Middle frontal gyrus (tissue), 1 donor: ENCODE results near the gene PRDM2.

Source experiments
- DNase-seq: peaks from one replicate; pipeline ENCODE4 v3.0.0-alpha.2; 2015; ENCODE audit warnings: low spot score; ENCODE audit errors: extremely low spot score

Gene PRDM2

DNA sequence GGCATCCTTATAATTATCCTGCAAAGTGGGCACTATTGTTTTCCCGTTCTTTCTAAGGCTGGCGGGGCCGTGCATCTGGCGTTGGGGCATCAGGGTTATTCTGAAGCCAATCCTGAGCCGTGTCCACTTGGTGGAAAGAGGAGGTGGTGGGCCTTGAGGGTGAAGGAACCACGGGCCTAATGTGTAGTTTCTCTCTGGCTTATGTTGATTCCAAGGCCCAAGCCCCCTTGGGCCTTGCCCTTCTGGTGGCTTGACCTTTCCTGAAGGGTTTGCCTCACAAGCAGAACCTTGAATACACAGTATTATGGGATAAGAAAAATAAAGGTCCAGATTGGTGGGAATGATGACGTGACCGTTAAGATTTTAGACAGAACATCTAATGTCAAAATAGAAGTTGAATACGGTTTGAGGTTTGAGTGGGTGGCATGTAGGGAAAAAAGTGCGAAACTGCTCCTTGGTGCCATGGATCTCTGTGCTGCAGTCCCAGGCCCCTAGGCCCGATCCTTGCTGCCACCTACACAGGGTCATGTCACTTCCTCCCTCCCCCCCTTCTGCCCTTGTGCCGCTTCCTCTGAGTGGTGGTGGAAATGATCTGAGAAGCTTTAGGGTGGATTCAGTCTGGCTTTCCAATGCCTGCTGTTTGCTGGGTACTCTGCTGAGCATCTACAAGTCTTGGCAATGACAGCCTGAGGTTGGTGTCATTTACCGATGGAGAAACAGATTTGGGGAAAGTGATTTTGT, 90.5 kb downstream of the PRDM2 start:
- DNase-seq: no peak

DNA sequence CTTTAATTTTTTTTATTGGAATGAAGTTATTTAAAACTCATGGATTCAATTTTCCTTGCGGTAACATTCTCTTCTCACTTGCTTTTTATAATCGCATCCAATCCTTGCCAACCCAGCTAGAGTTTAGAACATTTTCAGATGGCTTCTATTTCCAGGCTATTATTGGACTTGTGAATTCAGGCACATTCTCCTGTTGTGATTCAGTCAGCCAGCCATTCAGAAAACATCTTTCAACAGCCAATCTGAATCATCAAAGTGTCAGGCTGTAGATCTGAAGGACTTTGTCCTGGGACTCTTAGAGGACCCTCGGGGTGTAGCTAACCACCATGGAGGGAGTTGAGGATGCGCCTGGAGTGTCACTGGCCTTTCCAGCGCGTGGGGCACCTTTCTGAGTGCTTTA, 92.4 kb downstream of the PRDM2 start:
- peak; percentile 53 for DNase-seq

DNA sequence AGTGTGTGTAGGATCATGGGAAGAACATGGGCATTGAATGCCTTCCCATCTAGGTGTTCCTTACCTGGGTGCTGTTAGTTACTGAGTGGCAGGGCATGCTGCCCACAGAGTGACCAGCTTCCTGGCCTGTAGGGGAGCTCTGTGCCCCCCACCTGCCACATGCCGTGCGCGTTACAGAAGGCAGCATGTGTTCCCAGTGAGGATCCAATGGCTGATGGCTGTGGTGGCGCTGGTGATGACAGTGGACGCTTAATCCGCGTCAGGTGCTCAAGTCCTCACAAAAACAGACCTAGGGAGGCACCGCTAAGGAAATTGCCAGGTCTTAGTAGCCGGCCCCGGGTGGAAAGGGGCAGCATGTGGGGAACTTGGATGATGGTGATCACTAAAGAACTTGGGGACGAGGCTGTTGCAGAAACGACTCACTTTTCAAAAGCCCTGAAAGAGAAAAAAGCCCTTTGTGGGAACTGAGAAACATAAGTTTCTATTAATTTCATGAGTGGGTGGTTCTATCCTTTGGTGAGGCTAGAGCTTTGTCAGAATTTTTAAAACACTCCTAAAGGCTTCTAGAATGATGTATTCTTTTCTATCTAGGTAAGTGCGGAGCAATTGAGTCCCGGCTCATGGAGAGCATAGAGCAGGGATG, 93.2 kb downstream of the PRDM2 start:
- peak; percentile 44 for DNase-seq

DNA sequence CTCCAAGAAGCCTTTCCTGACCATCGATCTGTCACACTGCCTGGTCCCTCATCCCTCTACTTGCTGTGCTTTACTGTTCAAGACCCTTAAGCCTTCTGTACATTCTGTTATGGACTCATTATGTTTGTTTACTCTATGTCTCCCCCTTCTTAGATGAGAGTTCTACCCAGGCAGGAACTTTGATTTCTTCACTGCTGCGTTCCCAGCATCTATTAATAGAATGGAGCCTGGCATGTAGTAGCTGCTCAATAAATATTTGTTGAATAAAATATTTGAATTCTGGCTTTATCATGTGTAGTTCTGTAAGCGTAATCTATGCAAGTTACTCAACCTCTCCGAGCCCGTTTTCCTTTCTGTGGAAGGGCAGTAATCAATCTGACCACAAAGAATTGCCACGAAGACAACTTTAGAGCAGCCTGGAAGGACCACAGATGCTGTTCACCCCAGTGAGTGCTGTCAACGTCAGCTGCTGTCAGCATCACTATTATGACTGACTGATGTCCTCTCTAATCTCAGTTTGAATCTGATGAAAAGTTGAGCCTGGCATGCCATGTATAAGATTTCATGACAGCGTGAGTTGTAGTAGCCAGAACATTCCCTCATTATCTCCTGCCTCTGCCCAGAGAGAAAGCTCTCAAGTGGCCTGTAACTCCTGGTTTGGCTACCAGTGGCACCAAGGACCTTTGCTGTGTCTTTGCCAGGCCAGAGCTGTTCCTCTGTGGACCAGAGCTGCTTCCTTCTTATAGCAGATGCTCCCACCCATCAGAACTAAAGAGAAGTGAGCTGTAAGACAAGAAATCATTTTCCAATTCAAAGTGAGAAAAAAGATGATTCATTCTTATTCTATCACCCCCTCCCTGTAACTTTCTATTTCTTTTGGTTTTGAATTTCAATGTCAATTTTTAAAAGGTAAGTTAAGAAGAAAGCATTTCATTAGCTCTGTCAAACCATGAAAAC, 94.5 kb downstream of the PRDM2 start:
- no peak for DNase-seq

DNA sequence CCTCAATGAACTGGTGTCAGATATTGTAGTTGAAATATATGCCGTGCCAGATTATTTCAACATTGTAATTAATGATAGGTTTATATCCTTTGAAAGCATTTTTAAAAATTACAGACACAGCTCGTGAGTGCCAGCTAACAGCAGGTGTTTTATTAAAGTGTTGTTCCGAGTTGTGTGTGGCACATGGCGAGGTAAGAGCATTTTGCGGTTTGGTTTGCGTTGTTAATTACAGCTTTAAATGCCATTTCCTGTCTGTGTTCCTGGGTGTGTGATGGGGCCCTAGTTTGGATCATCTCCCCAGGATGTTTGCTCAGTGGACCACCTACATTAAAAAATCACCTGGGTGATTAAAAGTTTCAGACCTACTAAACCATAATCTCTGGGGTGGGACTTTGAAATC, 97.4 kb downstream of the PRDM2 start:
- DNase-seq: no peak

DNA sequence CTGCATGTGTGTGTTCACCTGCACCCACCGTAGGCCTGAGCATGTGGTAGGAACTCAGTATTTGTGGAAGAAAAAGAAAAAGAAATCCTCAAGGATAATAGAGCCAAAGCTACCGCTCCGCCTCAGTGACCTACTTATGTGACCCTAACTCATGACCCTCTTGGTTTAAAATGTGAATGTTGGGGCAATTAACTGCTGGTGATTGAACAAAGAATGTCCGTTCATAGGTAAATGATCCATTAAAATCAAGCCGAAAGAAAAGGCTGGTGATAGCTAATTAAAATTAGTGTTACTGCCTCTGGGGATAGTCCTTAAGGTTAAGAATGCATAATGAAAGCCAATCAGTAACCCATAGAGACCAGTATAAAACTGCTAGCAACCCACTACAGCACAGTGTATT, 98.1 kb downstream of the PRDM2 start:
- DNase-seq: no peak

DNA sequence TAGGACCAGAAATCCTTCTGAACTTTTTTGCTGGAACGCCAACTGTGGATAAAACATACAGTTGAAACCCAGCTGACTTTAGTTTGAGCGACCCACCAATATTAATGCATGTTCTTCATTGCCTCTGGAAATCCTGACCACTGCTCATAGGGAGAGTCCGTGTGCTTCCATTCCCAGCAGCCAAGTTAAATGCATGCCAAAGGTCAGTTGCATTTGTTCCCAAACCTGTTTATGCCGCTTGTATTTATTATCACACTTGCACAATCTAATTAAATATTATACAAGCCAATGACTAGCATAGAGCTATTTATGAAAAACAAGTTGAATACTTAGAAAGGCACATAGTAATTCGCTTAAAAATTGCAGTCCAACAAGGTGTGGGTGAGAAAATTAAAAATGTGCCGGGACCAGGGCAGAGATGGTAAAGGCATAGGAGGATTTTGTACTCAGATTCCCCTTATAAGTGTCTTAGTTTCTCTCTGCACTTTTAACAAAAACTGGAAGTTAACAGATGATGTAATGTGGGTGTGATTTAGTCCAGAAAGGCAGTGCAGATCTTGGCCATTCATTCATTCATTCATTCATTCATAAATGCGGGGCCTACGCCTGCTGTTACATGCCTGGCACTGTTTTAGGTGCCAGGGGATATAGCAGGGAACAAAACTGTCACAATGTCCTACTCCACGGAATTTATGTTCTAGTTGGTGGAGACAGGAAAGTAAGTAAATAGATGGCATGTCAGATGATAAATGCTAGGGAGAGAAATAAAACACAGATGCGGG, 99.7 kb downstream of the PRDM2 start:
- no peak for DNase-seq

DNA sequence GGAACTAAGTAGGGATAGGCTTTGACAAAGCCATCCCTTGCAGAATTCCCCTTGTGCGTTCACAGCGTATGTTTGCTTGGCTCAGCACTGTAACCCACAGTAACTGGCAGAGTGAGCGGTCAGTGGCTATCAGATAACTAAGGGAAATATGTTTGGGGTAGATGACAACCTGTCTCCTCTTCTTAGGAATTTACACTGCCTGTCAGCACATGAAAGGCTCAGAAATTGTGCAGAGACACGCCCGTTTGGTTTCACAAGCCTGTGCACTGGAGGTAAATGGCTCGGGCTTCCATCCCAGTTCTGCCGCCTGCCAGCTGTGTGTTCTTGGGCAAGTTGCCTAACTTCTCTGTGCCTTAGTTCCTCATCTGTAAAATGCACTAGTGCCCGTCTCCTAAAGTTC, 101.2 kb downstream of the PRDM2 start:
- no peak for DNase-seq

DNA sequence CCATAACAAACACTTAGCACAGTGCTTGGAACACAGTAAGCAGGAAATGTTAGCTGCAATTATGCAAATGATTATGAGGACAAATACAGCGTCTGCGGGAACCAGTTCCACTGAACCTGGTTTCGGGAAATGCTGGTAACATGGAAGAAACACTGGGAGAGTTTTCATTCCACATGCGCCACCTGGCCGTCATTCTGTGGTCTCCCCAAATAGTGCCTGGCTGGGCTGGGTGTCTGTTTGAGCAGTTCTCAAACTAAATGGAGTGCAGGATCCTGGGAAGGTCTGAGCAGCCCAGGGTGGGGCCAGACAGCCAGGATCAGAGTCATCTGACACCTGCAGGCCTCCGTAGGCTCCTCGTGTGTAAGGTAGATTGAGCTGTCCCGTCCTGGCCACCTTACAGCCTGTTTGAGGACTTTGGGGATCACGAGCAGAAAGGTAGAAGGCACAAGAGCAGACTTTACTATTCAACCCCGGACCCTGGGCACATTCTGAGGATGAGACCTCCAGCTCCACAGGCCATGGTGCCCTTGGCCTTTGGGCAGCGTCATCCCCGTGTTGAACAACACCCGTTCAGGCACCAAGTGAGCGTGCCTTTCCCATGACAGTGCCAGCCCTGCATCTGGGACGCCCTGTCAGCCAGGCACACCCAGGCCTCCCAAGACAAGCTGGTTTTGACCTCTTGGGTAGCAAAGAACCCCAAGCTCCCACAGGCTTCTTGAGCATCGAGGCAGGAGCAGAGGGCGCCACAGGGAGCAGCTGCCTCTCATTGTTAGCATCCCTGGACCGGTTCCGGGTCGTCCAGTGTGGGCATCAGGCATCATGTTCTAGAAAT, 101.9 kb downstream of the PRDM2 start:
- DNase-seq: no peak

DNA sequence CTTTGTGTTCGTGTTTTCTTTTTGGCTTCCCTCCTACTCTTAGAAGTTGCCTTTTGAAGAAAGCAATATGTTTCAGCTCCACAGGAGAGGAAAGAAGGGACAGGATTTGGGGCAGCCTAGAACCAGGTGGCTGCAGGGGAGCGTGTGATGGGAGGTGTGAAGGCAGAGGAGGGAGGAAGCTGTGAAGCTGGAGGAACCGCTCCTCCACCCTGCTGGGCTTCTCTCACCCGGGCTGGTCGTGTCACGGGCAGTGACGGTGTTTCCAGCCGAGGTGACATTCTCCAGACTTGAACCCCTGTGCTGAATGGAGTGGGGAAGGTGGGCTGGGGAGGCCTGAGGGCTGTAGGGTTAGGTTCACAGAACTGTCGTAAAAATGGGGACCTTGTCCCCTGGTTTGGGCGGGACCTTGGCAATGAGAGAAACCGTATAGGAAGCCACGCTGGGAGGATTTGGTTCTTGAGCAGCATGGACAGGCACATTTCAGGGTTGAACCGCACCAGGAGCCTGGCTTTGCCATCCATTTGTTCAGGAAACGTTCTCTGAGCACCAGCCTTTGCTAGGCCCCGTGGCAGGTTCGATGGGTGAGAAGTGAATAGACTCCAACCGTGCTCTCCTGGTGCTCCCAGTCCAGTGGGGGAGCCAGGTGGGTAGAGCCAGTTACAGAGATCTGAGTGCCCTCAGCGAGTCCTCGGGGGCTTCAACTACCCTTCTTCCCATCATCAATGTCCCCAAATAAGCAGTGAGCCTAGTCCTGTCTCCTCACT, 103.0 kb downstream of the PRDM2 start:
- no peak for DNase-seq

DNA sequence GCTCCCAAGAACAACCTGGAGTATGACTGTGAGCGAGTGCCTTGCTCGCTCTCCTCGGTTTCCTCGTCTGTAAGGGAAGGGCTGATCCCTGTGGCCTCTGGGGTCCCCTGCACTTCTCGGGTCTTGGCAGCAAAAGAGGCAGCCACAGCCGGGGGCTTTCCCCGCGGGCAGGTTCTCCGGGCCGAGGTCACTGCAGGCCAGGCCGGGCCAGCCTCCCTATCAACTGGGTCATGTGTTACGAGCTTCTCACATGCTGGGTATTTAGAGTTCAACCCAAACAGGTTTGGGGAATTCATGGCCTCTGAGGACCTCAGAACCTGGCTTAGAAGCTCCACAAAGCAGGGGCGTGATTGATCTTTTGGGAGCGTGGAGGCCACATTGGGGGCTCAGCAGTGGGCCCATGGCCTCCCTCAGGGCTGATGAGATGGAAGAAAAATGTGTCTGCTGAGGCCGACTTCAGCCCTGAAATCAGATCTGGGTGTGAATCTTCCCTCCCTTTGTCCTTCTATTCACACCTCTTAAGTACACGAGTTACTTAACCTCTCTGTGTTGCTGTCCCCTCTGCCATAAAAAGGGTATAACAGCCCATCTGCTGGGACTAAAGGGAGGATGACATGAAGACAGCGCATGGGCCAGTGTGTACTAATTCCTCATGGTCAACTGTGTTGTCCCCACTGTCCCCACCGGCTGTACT, 103.7 kb downstream of the PRDM2 start:
- DNase-seq: no peak

DNA sequence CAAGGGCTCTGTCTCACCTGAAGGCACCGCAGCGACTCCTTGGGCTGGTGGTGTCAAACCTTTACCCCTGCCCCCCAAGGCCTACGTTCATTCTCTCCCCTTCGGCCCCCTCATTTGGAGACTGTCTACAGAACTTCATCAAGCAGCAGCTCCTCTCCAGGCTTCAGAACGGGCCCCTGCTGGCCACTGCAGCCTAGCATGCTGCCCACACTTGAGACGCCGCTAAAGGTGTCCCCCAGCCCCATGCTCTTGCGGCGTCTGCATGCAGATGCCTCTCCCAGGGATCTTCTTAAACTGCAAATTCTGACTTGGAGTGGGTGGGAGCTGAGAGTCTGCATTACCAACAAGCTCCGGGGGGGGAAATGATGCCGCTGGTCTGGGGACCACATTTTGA, 104.2 kb downstream of the PRDM2 start:
- DNase-seq: no peak

DNA sequence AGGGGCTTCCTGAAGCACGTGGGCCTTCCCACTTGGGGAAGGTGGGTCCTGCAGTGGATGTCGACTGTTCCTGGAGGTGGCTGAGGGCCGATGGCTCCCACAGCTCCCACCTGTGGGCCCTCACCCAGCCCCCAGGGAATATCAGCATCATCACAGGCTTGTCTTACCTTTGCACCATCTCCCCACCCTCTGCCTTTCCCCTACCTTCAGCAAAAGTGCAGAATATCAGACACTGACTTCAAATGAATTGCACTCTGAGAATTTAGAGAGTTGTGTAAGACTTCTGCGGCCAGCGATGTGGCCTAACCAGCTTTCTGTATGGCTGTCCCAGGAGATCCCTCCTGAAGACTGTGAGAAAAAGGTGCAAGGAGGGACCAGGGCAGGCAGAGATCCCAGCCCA, 105.4 kb downstream of the PRDM2 start:
- DNase-seq: no peak

DNA sequence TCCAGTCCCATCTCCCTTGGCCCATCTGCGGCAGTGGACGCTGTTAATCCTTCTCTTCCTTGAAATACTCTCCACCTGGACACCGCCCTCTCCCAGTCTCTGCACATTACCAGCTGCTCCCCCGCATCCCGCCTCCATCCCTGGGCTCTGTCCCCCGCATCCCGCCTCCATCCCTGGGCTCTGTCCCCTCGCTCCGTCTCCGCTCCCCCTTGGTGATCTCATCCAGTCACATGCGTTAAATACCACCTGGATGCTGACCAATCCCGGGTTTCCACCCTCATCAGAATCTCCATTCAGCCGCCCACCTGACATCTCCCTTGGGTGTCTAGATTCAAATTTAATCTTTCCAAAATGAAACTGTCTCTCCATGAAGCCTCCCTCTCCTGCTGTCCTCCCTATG, 106.1 kb downstream of the PRDM2 start:
- no peak for DNase-seq

DNA sequence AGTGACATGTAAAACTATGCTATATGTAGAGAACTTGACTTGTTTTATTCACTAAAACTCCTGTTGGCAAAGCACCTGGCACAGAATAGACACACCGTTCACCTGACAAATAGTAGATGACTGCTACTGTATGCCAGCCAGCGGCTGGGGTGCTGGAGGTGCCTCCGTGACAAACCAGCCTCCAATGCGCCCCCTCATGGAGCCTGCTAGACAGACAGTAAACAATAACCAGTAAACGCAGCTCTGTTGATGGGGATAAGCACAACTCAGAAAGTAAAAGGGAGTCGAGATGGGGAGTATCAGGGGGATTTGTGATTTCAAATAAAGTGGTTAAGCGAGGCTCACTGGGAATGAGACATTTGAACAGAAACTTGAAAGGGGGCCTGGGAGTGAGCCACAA, 107.2 kb downstream of the PRDM2 start:
- DNase-seq: no peak

DNA sequence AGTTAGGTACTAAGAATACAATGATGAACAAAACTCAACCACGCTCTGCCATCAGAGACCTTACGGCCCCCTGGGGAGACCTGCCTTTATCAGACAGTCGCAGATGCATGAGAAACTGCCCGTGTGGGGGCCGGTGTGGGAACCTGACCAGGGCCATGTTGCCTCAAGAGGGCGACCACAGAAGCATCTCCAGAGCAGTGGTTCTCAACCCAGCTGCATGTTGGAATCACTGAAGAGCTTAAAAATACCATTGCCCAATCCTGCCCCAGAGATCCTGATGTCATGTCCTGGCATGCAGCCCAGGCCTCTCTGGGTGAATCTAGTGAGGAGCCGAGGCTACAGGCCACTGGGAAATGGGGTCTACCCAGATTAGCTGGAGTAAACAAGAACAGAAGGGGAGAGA, 108.7 kb downstream of the PRDM2 start:
- no peak for DNase-seq

DNA sequence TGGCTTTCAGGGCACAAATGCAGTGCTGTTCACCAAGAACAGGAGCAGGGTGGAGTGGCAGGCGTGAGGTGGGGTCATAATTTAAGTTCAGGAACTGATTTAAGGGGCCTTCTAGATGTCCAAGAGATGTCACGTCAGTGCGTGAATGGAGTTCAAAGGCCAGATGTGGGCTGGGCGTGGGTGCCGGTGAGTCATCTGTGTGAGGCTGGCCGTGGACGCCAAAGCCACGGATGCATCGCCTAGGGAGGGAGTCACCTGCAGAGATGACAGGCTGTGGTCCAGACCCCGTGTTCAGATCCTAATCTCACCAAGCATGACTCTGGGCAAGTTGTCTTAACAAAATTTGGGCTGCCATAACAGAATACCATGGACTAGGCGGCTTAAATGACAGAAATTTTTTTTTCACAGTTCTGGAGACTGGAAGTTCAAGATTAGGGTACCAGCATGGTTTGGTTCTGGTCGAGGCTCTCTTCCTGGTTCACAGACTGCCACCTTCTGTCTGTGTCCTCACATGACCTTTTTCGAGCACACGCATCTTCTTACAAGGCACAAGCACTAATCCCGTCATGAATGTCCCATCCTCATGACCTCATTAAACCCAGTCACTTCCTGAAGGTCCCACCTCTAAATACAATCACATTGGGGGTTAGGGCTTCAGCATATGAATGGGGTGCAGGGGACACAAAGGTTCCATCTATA, 109.6 kb downstream of the PRDM2 start:
- DNase-seq: no peak
